GM19240 (cell line): Measurements from ENCODE around the gene JMJD4.

ENCODE experiments used
- DNase-seq: peaks from one replicate; pipeline ENCODE4 v3.0.0; 2011; ENCODE audit warnings: low spot score; ENCODE audit not compliant: insufficient read length

Gene JMJD4

DNA sequence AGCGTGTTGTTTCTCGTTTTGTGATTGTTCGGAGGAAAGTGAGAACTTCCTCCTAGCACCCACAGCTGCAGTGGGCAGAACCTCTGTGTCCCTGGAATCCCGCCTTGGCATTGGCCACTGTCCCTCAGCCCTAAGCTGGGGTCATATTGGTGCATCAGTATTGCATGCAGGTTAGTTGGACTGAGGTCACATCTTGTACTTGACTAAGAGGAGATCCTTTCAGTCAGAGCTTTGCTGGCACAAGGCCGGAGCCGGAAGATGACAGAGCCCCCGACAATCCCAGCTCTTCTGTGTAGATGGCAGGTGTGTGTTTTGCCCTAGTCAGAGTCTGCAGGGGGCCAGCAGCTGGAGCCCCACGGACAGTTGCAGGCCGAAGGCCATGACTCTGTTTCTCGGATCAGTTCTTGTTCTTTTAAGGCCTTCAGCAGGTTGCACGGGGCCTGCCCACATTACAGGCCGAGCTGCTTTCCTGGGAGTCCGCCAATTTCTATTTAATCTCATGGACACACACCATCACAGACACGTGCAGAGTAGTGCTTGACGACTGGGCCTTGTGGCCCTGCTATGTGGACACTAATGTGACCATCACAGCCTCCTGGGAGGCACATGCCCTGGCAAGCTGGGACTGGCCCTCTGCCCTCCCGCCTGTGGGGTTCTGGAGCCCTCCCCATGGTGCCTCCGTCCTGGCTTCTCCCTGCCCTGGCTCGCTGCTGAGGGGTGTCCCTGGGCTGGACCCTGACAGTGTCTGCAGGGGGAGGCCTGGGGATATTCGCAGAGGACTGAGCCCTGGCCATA lies 15.0 kb upstream of the JMJD4 start:
- no peak for DNase-seq

DNA sequence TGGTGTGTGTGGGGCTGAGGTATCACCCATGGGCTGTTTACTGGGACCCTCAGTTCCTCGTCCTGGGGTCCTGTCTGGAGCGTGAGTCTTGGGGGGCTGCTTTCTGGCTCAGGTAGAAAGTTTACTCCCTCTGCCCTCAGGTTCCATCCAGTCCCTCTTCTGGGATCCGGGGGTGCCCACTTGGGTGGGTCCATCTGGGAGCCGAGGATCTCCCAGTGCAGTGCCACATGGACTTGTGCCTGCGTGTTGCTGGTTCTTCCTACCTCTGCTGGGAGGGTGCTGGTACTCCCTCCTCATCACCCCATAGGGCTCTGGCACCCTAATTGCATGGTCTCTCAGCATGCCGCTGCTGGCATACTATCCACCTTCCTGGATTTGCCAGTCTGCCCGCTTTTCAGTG lies 14.1 kb upstream of the JMJD4 start:
- no peak for DNase-seq

DNA sequence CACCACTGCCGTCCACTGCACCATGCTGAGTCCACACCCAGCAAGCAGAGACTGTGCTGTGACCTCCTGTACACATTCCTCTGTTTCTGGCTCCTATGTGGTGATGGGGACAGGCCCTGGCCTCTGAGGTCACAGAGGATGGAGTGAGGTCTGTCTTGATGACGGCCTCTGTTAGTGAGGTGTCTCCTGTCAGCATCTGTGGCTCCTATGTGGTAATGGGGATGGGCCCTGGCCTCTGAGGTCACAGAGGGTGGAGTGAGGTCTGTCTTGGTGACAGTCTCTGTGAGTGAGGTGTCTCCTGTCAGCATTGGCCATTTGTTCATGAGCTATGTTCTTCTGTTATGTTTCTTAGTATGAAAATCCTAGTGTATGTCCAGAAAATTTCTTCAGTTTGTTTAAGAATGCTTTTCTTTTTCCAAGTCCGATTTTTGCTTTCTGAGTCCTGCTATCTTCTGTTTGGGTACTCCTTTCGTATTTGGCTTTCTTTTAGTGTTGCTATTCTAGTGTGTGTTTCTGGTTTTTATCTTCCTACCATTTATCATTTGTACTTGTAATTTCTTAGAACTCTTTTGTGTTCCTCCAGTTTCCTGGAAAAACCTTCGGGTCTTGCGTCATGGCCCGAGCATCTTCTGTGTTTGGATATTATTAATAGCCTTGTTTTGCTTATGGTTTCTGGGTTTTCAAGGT lies 13.5 kb upstream of the JMJD4 start:
- DNase-seq: no peak

DNA sequence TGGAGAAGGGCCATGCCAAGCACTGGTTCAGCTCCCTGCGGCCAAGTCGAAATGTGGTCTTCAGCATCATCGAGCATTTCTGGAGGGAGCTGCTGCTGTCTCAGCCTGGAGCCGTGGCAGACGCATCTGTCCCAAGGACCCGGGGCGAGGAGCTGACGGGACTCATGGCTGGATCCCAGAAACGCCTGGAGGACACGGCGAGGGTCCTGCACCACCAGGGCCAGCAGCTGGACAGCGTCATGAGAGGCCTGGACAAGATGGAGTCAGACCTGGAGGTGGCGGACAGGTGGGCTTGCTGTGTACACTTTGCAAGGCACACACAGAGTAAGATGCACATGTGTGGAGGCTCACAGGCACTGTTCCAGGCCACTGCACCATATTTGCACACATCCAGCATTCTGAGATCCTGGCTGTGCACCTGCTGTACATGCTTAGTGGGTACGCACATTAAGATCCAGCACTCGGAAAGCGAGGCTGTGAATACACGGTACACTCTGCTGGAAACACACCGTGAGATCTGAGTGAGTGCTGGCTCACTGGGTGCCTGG lies 12.9 kb upstream of the JMJD4 start:
- DNase-seq: no peak

DNA sequence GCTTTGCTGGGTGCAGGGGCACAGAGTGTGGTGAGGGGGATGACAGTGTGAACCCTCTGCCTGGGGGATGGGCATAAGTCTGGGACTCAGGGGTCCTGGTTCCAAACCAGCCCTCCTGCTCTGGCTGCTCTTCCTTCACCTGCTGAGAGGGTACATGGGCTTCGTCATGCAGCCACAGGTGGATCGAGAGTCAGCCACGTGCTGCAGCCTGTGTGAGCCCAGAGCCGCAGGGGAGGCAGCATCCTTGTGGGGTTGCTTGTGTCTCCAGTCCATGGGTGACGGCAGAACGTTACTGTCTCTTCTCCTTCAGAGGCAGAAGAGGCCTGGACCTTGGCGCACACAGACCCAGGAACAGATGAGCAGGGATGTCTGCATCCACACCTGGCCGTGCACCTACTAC lies 12.3 kb upstream of the JMJD4 start:
- DNase-seq: no peak

DNA sequence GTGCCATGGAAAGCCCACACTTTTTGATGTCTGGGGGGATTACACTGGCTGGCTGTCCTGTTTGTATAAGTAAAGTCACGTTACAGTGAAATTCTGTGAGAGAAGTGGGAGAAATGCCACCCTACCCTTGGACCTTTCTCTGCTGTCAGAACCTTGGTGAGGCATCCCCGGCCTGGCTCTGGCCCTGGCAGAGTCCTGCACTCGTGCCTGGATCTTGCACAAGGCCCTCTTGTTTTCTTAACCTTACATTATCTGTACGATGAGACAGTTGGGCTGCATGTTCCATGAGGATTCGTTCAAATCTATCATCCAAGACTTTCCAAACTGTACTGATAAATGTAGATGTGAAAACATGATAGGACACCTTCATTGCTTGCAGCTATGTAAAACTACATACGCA lies 11.6 kb upstream of the JMJD4 start:
- no peak for DNase-seq

DNA sequence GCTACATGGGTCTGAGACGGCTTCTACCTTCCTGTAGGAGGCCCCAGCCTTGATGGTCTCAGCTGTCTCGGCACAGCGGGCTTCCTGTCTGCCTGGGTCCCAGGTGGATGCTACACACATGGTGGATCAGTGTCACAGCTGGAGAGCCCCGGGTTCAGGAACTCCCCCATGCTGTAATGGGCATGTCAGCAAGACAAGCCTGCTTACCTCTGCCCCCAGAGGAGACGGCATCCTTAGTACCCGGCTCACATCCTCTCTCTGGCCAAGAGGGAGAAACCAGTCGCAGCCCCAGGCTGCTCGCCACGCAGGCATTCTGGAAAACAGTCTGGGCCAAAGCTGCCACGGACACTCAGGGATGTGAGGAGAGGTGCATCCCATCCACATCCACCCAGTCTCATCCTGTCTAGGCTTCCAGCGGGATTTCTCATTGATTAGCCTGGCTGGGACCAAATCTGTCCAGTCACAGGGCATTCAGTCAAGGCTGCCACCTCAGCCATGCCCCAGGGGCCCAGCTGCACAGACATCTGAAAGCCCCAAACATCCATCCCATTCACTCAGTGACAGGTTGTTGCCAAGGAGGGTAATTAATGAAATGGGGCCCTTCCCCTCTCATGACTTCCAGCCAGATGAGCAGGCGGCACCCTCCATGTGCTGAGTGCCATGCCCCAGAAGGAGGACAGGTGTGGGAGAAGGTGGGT lies 10.6 kb upstream of the JMJD4 start:
- no peak for DNase-seq

DNA sequence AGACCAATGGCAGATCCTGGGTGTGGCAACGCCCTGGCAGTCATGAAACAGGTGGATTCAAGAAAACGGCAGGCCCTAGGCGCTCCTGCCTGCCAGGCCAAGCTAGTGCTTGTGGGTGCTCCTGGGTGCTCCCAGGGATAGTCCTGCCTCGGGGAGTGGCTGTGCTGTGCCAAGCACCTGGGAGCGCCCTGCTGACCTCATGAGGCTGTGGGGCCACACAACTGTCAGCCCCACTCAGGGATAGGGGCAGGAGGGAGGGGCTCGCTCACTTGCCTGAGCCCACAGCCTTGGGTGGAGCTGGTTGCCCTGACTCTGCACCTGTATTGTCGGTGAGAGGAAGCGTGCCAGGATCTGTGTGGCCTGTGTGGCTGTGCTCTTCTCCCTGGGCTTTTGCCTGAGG lies 9.6 kb upstream of the JMJD4 start:
- DNase-seq: no peak

DNA sequence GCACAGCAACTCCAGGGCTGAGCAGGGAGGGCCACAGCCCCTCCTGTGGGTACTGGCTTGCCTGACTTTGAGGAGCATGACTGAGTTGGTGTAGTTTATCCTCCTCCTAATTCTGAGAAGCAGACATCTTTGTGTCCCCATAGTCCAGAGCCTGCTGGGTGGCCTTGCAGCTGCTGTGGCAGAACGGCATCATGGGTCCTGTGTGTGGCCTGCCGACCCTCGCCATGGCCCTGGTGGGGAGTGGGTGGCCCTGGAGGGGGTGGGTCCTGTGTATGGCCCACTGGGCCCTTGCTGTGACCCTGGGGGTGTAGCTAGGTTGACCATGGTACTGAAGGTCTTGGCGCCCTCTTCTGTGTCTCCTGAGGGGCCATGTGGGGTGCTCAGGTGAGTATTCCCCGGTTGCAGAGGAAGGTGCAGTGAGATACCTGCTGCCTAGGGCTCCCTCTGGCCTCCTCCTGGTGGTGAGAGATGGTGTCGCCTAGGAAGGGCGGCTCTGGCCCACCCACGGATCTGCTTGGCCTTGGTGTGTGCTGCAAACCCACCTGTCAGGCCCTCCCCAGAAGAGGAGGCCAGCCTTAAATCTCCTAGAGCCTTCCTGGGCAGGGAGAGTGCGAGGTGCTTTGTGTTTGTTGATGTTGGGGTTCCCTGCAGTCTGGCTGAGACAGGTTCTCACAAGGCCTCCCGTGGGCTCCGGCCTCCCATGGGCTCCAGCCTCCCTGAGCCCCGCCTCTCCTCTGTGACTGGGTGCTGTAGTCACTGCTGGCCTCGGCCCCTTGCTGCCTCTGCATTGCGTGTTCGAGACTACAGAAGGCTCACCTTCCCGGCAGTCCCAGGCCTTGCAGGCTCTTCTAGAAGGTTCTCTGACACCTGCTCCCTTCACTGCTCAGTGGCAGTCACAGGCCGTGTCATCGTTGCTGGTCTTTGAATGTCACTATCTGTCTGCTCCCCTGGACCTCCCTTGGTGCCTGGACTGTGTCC lies 7.9 kb upstream of the JMJD4 start:
- no peak for DNase-seq

DNA sequence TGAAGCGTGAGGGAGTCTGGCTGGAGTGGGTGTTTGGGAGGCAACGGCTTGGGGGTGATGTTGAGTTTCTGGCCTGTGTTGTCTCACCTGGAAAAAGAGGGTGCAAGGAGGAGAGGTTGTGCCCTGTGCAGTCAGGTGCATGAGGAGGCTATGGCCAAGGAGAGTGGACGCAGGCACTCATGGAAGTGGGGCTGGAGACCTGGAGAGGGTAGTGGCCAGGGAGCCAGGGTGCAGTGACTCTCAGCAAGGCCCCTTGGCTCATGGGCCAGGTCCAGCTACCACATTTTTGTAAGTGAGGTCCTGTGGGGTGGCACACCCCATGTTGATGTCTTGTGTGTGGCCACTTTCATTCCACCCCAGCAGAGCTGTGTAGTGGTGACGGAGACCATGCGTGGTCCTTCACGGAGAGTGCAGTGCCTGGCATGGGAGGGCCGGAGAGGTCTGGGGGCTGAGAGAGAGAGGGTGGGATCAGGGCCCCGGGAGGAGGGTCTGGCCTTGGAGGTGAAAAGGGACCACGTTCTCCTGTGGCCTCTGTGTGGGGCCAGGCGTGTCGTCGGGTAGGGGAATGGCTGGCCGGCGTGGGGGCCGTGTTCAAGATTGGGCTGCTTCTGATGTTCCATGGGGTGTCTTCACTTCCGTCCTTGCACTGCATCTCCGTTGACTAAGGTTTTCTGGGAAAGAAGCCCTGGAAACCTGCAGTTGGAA lies 6.2 kb upstream of the JMJD4 start:
- no peak for DNase-seq

DNA sequence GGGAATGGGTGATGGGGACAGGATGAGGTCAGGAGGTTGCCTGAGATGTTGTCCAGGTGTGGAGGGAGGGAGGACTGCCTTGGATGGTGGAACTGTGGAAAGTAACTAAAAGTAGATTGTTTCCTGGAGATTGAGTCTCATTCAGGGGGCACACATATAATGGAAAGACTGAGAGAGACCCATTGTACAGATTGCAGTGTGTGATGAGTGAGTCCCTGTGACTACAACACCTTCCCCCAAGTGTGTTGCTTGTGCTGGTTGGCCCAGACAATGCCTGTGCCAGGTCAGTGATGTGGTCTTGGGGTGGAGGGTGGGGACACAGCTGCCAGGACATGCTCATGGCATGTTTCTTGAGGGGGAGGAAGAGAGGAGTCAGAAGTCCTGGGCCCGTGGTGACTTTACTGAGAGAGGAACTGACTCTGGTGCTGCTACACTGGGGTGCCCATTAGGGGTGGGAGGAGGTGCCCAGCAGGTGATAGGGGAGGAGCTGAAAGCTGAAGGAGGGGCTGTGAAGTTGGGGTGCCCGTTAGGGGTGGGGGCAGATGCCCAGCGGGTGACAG lies 5.4 kb upstream of the JMJD4 start:
- no peak for DNase-seq

DNA sequence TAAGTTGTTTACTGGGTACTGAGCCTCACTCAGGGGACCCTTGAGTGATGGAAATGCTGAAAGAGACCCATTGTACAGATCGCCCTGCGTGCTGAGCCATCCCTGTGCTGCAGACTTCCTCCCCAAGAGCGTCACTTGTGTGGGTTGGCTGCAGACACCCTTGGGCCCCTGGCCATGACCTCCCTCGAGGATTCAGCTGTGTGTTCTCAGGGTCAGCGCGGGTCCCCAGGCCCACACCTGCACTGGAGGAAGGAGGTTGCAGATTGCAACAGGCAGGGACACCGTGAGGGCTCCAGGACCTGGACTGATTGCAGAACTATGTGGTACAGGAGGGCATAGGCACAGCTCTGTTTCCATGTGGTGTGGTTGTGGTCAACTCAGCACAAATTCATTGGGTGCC lies 4.5 kb upstream of the JMJD4 start:
- no peak for DNase-seq

DNA sequence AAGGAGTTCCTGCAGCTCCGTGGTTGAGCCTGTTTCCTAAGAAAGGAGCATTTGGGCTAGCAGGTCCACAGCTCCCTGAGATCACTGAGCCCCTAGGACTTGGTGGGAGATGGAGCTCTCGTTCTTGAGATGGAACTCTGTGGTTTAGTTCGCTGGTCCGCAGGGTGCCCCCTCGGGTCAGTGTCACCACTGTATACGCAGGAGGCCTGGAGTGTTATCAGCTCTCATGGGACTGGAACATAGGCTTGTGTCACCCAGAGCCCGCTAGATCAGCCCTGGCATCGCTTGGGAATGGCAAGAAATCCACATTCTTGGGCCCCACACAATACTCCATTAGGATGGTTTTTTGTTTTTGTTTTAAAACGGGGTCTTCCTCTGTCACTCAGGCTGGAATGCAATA lies 3.7 kb upstream of the JMJD4 start:
- DNase-seq: no peak

DNA sequence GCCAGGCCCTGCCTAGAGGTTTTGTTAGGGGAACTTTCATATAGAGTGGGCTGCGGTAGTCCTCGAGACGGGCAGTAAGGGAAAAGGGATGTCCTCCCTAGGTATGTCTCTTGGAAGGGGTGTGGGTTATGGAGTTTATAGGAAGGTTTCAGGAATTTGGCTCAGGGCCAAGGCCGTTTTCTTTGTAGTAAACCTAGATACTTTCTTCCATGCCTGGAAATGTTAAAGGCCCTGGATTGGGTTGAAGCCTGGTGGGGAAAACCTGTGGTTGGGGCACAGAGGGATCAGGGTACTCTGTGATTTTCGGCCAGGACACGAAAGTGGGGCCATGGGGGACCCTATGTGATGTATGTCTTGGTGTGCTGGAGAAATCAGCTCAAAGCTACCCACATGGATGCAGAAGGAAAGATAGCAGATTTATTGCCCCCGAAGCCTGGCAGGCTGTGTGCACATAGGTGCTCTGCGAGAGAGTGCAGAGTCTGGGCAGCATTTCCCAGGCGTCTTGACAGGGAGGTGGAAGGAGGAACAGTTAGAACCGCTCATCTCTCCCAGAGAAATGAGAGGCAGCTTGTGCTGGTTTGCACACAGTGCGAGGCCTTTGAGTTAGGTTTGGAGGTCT lies 1.8 kb upstream of the JMJD4 start:
- no peak for DNase-seq

DNA sequence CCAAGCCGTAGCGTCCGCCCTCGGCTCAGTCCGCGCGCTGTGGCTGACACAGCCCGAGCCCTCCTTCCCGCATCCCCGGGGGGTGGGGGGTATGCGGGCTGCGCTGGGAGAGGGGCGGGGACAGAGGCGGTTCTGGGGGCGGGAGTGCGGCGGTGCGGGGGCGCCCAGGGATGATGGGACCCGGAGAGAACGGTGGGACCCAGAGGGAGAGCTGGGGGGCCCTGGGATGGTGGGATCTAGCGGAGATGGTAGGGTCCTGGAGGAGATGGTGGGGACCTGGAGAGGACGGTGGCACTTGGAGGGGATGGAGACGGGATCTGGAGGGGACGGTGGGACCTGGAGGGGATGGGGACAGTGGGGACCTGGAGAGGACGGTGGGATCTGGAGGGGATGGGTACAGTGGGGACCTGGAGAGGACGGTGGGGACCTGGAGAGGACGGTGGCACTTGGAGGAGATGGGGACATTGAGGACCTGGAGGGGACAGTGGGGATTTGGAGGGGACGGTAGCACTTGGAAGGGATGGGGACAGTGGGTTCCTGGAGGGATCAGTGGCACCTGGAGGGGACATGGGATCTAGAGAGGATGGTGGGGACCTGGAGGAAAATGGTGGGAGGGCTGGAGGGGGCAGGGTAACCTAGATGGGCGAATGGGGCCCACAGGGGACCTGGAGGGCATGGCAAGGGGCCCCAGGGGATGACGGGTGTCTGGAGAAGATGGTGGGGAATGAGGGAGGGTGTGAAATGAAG lies 610 bp upstream of the JMJD4 start:
- DNase-seq: no peak

DNA sequence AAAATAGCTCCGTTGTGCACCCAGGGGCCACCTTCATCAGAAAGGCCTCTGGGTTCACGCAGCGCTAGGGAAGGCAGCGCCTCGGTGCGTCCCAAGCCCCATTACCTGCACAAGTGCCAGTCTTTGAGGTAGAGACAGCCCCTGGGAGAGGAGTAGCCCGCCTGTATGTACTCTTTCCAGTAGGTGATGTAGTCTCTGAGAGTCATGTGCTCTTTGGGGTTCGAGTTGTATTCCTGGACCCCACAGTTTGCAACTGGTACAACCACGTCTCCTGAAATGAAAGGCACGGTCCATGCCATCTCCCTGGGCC lies 601 bp downstream of the JMJD4 start:
- no peak for DNase-seq

DNA sequence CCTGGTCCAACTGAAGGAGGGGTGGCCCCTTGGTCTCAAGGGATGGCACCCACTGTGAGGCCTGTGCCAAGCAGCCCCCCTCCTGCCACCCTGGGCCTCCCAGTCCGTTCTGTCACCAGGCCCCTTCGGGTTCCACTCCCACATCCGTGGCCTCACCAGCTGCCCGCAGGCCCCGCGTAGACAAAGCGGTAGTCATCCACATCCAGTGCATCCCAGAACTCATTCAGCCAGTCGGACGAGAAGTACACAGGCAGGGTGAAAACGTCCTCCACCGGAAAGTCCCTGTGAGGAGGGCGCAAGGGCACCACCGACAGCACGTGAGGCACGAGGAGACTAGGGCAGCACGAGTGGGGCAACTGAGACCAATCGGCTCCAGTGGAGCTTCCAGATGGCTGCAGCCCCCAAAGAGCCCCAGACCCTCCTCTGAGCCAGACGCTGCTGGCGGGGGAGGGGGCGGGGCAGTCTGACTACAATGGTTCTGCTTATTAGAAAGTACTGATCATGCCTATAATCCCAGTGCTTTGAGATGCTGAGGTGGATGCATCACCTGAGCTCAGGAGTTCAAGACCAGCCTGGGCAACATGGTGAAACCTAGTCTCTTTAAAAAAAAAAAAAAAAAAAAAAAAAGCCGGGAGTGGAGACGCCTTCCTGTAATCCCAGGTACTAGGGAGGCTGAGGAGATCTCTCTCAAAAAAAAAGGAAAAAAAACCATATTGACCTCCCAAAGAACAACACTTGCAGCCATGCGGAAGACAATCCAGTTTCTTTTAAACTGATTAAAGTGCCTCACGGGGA lies 1.2 kb downstream of the JMJD4 start:
- DNase-seq: no peak

DNA sequence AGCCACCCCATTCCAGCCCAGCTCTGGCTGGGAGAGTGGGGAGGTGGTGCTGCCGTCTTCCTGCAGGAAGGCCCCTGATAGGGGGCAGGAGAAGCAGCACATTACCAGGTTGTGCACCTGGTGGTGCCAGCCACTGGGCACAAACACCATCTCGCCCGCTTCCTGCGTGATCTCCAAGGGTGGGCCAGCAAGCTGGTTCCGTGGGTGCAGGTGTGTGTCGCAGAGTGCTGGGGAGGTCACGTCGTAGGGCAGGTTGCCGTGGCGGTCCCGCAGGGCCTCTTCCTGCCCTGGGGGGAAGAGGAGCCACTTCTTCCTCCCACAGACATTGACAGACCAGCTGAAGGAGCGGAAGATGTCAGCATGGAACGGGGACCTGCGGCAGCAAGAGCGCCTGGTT lies 1.8 kb downstream of the JMJD4 start:
- DNase-seq: no peak
